Left hindlimb (tissue), 1 donor: ENCODE data around the gene PPP2CA.

Source experiments
- DNase-seq: peaks from one replicate; pipeline ENCODE4 v3.0.0-alpha.2; 2018

PPP2CA gene

GRCh38 chr5:134146651-134147518 is 79.0 kb downstream of the PPP2CA start:
- DNase-seq, result no peak

GRCh38 chr5:134145779-134146581 is 79.9 kb downstream of the PPP2CA start:
- DNase-seq, result peak; percentile 63

- no peak for DNase-seq
These were observed 80.7 kb downstream of the PPP2CA start for GRCh38 chr5:134145041-134145757.
